ENCODE measurements around the gene ZNRF3. TPM values are rescaled to one million over a fixed set of nuclear protein-coding genes. Genes with fewer than 3 reads are reported as not detected.
A peak's percentile ranks its signal among the peaks of the same experiment; 100 is the strongest.

The ZNRF3 gene
- total RNA-seq, 1 donor from 2014 or later: 4.1 TPM

DNA sequence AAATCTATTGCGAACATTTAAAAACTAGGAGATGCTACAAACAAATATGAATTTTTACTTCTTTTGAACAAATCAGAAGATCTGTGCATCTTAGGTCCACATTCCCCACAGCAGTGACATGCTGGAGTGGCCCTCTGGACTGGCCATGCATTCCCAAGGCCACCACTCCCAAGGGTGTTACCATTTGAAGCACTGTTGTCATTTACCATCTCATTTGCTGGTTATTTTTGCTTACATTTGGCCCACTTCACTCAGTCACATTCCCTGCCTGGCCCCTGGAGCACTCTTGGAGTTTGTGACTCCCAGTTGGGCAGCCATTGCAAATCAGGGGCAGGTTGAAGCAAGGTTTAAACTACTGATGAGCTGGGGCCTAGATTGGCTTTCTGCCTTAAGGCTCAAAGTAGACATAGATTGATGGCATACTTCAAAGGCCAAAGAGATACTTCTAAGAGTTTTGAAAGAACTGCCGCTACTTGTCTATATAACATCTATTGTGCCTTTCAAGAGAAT is 8.5 kb upstream of the ZNRF3 start:
- H3K36me3 ChIP-seq: no peaks in the 10 kb centered on the region
- no peak overlapping the region for H3K4me3 Mint-ChIP-seq
- TF ChIP-seq, protein P1, sequence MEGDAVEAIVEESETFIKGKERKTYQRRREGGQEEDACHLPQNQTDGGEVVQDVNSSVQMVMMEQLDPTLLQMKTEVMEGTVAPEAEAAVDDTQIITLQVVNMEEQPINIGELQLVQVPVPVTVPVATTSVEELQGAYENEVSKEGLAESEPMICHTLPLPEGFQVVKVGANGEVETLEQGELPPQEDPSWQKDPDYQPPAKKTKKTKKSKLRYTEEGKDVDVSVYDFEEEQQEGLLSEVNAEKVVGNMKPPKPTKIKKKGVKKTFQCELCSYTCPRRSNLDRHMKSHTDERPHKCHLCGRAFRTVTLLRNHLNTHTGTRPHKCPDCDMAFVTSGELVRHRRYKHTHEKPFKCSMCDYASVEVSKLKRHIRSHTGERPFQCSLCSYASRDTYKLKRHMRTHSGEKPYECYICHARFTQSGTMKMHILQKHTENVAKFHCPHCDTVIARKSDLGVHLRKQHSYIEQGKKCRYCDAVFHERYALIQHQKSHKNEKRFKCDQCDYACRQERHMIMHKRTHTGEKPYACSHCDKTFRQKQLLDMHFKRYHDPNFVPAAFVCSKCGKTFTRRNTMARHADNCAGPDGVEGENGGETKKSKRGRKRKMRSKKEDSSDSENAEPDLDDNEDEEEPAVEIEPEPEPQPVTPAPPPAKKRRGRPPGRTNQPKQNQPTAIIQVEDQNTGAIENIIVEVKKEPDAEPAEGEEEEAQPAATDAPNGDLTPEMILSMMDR (IDR thresholded peaks at IDR 0.05): no peak
- no peak for TF ChIP-seq EZH2 (IDR thresholded peaks at IDR 0.05)
- TF ChIP-seq EZH2phosphoT487 (IDR thresholded peaks at IDR 0.05): no peak
- no peaks in the 10 kb centered on the region for H3K79me2 ChIP-seq (ENCODE audit: low read depth)
- H3K9me3 ChIP-seq (ENCODE audit: low read depth): no peaks in the 10 kb centered on the region
- no peaks in the 10 kb centered on the region for H3K27me3 ChIP-seq
- H3K4me1 Mint-ChIP-seq: peaks cover 18% of the 10 kb centered on the region
- no peaks in the 10 kb centered on the region for H3K9me3 Mint-ChIP-seq
- DNase-seq (ENCODE audit: low spot score): no peak
- no peak overlapping the region for H3K4me2 ChIP-seq
- no peaks in the 10 kb centered on the region for H3F3A ChIP-seq (ENCODE audit: low read depth)
- H2AFZ ChIP-seq (replicated peaks): no peak overlapping the region
- H4K20me1 ChIP-seq (ENCODE audit: low read depth): no peaks in the 10 kb centered on the region
- no peak overlapping the region for H3K4me3 ChIP-seq
- H3K9ac ChIP-seq: no peak overlapping the region
- no peak overlapping the region for H3K27ac ChIP-seq
- H3K27me3 Mint-ChIP-seq (ENCODE audit: insufficient read depth, low read depth): no peaks in the 10 kb centered on the region
- no peak overlapping the region for H3K27ac Mint-ChIP-seq
- no peaks in the 10 kb centered on the region for H3K4me1 ChIP-seq
- peaks cover 2% of the 10 kb centered on the region for H3K36me3 Mint-ChIP-seq

DNA sequence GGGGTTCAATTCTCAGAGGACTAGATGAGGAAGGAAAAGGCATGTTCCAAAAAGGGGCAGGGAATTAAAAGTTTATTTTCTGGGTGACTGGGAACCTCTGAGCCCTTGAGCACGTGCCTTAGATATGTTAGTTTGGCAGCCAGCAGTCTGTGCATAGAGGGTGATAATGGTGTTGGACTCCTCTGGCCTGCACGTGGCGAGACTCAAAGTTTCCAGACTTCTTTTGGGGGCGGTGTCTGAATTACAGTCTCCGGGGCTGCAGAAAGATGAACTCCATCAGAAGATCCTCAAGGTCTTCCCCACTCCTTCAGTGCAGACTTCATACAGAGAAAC is 861 bp upstream of the ZNRF3 start:
- Histone ChIP-seq H3K9me3 (ENCODE audit: low read depth) (no peaks in the 10 kb centered on the region), H3F3A (ENCODE audit: low read depth) (peaks cover 22% of the 10 kb centered on the region), H3K27ac (no peak overlapping the region), H3K9ac (no peak overlapping the region), H3K4me3 (peak overlapping the region; percentile 60), H3K4me2 (peak overlapping the region; percentile 84), H2AFZ (replicated peaks) (peak overlapping the region; percentile 99), H3K27me3 (peaks cover 7% of the 10 kb centered on the region), H3K79me2 (ENCODE audit: low read depth) (peaks cover 35% of the 10 kb centered on the region), H3K4me1 (peaks cover 28% of the 10 kb centered on the region), H4K20me1 (ENCODE audit: low read depth) (peaks cover 35% of the 10 kb centered on the region), H3K36me3 (no peaks in the 10 kb centered on the region)
- peaks cover 9% of the 10 kb centered on the region for H3K36me3 Mint-ChIP-seq
- H3K4me3 Mint-ChIP-seq: peak overlapping the region; percentile 86
- H3K27ac Mint-ChIP-seq: peak overlapping the region; percentile 9
- no peak for DNase-seq (ENCODE audit: low spot score)
- H3K27me3 Mint-ChIP-seq (ENCODE audit: insufficient read depth, low read depth): no peaks in the 10 kb centered on the region
- no peak for TF ChIP-seq EZH2 (IDR thresholded peaks at IDR 0.05)
- TF ChIP-seq, protein P1 (IDR thresholded peaks at IDR 0.05): no peak
- TF ChIP-seq EZH2phosphoT487 (IDR thresholded peaks at IDR 0.05): no peak
- H3K4me1 Mint-ChIP-seq: peaks cover 39% of the 10 kb centered on the region
- no peaks in the 10 kb centered on the region for H3K9me3 Mint-ChIP-seq

DNA sequence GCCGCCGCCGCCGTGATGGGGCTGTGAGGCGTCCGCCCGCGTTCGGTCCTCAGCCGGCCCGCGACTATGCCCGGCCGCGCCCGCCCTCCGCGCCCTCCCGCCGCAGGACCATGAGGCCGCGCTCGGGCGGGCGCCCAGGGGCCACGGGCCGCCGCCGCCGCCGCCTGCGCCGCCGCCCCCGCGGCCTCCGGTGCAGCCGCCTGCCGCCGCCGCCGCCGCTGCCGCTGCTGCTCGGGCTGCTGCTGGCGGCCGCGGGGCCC is 215 bp downstream of the ZNRF3 start:
- H3K27me3 Mint-ChIP-seq (ENCODE audit: insufficient read depth, low read depth): no peaks in the 10 kb centered on the region
- TF ChIP-seq EZH2 (IDR thresholded peaks at IDR 0.05) (no peak), EZH2phosphoT487 (IDR thresholded peaks at IDR 0.05) (no peak)
- TF ChIP-seq, protein P1 (IDR thresholded peaks at IDR 0.05): no peak
- no peak overlapping the region for H2AFZ ChIP-seq (replicated peaks)
- no peak overlapping the region for H3K9ac ChIP-seq
- H3K4me1 ChIP-seq: peaks cover 37% of the 10 kb centered on the region
- no peak overlapping the region for H3K27ac Mint-ChIP-seq
- H3K9me3 ChIP-seq (ENCODE audit: low read depth): no peaks in the 10 kb centered on the region
- no peaks in the 10 kb centered on the region for H3K9me3 Mint-ChIP-seq
- peaks cover 46% of the 10 kb centered on the region for H3K79me2 ChIP-seq (ENCODE audit: low read depth)
- H3F3A ChIP-seq (ENCODE audit: low read depth): peaks cover 26% of the 10 kb centered on the region
- peaks cover 13% of the 10 kb centered on the region for H3K36me3 Mint-ChIP-seq
- H3K4me1 Mint-ChIP-seq: peaks cover 50% of the 10 kb centered on the region
- H3K4me3 Mint-ChIP-seq: no peak overlapping the region
- H3K4me3 ChIP-seq: peak overlapping the region; percentile 68
- H3K4me2 ChIP-seq: peak overlapping the region; percentile 91
- DNase-seq (ENCODE audit: low spot score): no peak
- peaks cover 45% of the 10 kb centered on the region for H4K20me1 ChIP-seq (ENCODE audit: low read depth)
- H3K27ac ChIP-seq: no peak overlapping the region
- no peaks in the 10 kb centered on the region for H3K36me3 ChIP-seq
- H3K27me3 ChIP-seq: peaks cover 7% of the 10 kb centered on the region
